Body of pancreas (tissue), 4 donors: ENCODE results near the gene MNT. TPM values are rescaled to one million over a fixed set of nuclear protein-coding genes. Genes with fewer than 3 reads are reported as not detected.
A peak's percentile ranks its signal among the peaks of the same experiment; 100 is the strongest.

Experiments
- ATAC-seq: fragments of 150-250 bp; one replicate; pipeline ENCODE4 v1.9.1; 2016
- DNase-seq, 4 donors: peaks; one replicate each; pipeline ENCODE4 v3.0.0-alpha.2; 2019
- H3K27ac ChIP-seq, 4 donors: fragments of 200-600 bp; sonication (generic); 1 replicate in 3 of 4; 2 replicates in 1 of 4; pipeline versions ENCODE4 v1.5.1 to v1.6.1; 2016 to 2019; ENCODE audit warnings: mild to moderate bottlenecking in 1 of 4, mixed read lengths in 1 of 4, moderate library complexity in 1 of 4
- H3K27me3 ChIP-seq, 2 donors: fragments of 200-600 bp; sonication (generic); one replicate each; pipeline ENCODE4 v1.6.0; 2016; ENCODE audit warnings: mild to moderate bottlenecking in 1 of 2
- H3K36me3 ChIP-seq, 2 donors: fragments of 200-600 bp; sonication (generic); replicated peaks in 1 of 2; 2 replicates each; pipeline ENCODE4 v1.5.1; 2016; ENCODE audit warnings: low read depth in 2 of 2; ENCODE audit not compliant: insufficient read depth in 1 of 2
- H3K4me1 ChIP-seq: fragments of 200-600 bp; sonication (generic); one replicate; pipeline ENCODE4 v1.6.0; 2016
- H3K4me3 ChIP-seq, 2 donors: fragments of 200-600 bp; sonication (generic); 1 replicate in 1 of 2; 2 replicates in 1 of 2; pipeline ENCODE4 v1.5.1; 2016 to 2019
- H3K9me3 ChIP-seq, 3 donors: fragments of 200-600 bp; sonication (generic); 1 replicate in 2 of 3; 2 replicates in 1 of 3; pipeline ENCODE4 v1.5.1; 2016
- CTCF ChIP-seq, 7 experiments: fragments of 450-650 bp in 4 of 7; fragments of 200-600 bp in 3 of 7; sonication (generic) in 3 of 7; IDR thresholded peaks; one replicate each; pipeline ENCODE4 v1.5.1; 2016 to 2019; ENCODE audit warnings: antibody characterized with exemption in 7 of 7
- POLR2A ChIP-seq, 3 donors: fragments of 450-650 bp; IDR thresholded peaks; one replicate each; pipeline ENCODE4 v1.6.1; 2016; ENCODE audit warnings: antibody characterized with exemption in 3 of 3, mild to moderate bottlenecking in 2 of 3
- WGBS, 2 donors: methylation state at CpG; one replicate each; pipeline ENCODE4 v1.1.5; 2017; 5-methylcytosine and 5-hydroxymethylcytosine counted together
- intact Hi-C: fragments of 100-400 bp; cut with DNase I; formaldehyde crosslinking; loops from one replicate; pipeline ENCODE4 v1.15.1; 2023
- total RNA-seq, 2 donors: library from RNA; depleted of rRNA; stranded (reverse); fragments of >200 nt; gene quantifications; one replicate each; pipeline ENCODE4 v1.1.0, GENCODE V29; 2016

Gene MNT
- total RNA-seq, 2 donors from 2014 or later: 5.4 to 12.2 TPM

DNA sequence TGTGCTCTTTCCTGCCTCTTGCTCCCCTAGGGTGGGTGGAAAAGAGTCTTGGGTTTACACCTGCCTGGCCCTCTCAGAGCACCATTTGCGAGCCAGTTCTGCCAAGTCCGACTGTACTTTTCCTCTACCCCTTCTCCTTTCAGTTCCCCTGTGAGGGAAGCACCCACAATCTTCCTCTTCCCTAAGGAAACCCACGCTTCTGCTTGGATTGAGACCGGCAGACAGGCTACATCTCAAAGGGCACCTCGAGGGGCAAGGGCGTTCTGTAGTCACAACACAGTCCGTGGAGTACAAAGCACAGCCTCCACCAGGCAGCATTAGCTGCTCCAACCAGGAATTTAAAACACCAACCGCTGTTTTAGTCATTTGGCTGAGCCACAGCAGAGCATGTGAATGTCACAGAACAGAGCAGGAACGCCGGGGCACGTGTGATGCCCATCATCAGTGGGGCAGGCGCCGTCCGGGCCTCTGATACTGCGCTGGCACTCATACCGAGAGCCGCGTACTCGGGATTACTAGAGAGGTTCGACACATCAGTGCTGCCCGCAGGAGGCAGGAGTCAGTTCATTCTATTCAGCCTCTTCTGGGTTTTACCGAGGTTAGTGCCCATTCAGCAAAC, 13.7 kb upstream of the MNT start:
- DNase-seq (no peak), ATAC-seq (no peak)
- Histone ChIP-seq H3K9me3 (no peaks in the 10 kb centered on the region), H3K27me3 (no peaks in the 10 kb centered on the region), H3K4me1 (peaks cover 44% of the 10 kb centered on the region), H3K4me3 (no peak overlapping the region), H3K27ac (no peak overlapping the region), H3K36me3 (no peaks in the 10 kb centered on the region)
- 88 to 91% methylated on average over 21 of the region's 22 CpGs for WGBS, 2 donors
- TF ChIP-seq CTCF (IDR thresholded peaks at IDR 0.05) (no peak), POLR2A (IDR thresholded peaks at IDR 0.05) (no peak)
- intact Hi-C loops: loop anchor here (5.0 kb wide), 1 partner anchor 32 kb away; no protein-coding TSS in a partner anchor

- Histone ChIP-seq H3K4me3 (no peak overlapping the region), H3K27me3 (no peaks in the 10 kb centered on the region), H3K9me3 (no peaks in the 10 kb centered on the region), H3K27ac (peak overlapping the region; percentile 64 to 89 (median 78)), H3K36me3 (no peaks in the 10 kb centered on the region), H3K4me1 (peaks cover 29% of the 10 kb centered on the region)
- ATAC-seq (peak; percentile 81), DNase-seq (peak; percentile 78 to 91 (median 89))
- 13 to 20% methylated on average over 2 of the region's 2 CpGs for WGBS, 2 donors
- intact Hi-C loops: no loop called here
- peak in 3 of 7 experiments; percentile 13 to 36 (median 19) for TF ChIP-seq CTCF (IDR thresholded peaks at IDR 0.05)
- no peak for TF ChIP-seq POLR2A (IDR thresholded peaks at IDR 0.05)
Observed at GRCh38 chr17:2412561-2413021, 11.7 kb upstream of the MNT start.

GRCh38 chr17:2410951-2411350, 10.1 kb upstream of the MNT start:
- intact Hi-C loops: no loop called here
- Histone ChIP-seq H3K4me1 (peaks cover 35% of the 10 kb centered on the region), H3K27me3 (no peaks in the 10 kb centered on the region), H3K27ac (no peak overlapping the region), H3K9me3 (no peaks in the 10 kb centered on the region), H3K36me3 (no peaks in the 10 kb centered on the region), H3K4me3 (no peak overlapping the region)
- TF ChIP-seq CTCF (IDR thresholded peaks at IDR 0.05) (no peak), POLR2A (IDR thresholded peaks at IDR 0.05) (no peak)
- DNase-seq (no peak), ATAC-seq (no peak)
- 74 to 83% methylated on average over 7 of the region's 7 CpGs for WGBS, 2 donors

DNA sequence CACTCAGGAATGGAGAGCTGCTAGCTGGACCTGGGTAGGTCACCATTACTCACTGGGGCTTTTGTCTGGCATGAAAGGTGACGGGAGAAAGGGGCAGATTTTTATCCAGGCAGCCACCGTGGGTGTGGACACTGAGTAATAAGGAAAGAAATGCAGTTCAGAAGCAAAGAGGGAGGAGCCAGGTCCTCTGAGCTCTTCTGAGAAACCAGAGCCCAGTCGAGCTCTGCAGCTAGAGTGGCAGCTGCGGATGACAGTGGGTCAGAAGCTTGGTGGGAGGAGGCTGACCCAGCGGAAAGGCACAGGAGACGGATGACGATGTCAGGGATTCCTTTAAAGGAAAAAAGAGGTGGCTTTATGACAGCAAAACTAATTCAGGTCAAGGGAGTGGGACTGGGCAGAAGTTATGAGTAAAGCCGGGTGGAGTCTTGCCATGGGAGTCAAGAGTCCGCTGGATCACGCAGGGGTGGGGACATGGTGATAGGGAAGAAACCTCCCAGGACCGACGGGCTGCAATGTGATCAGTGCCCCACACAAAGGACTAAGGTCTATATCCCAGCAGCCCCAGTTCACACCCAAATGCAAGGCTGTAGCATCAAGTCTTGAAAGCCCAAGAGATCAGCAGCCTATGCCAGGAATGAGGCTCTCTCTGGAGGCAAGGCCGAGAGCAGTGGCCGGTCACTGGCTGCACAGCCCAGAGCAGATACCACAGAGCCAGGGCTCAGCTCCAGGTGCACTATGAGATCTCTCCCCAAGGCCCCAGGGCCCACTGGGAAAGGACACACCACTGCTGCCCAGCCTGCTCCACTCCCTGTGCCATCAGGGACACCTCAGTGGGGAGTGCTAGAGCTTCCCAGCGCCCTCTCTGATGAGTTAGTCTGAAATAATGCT, 6.3 kb upstream of the MNT start:
- no peaks in the 10 kb centered on the region for H3K36me3 ChIP-seq
- H3K27ac ChIP-seq: peak overlapping the region; percentile 32 to 70 (median 45)
- ATAC-seq (peak; percentile 28), DNase-seq (peak in 3 of 4 donors; percentile 66 to 71 (median 67))
- no peaks in the 10 kb centered on the region for H3K9me3 ChIP-seq
- H3K4me1 ChIP-seq: peaks cover 52% of the 10 kb centered on the region
- intact Hi-C loops: no loop called here
- no peak for TF ChIP-seq CTCF (IDR thresholded peaks at IDR 0.05)
- no peak for TF ChIP-seq POLR2A (IDR thresholded peaks at IDR 0.05)
- H3K27me3 ChIP-seq: no peaks in the 10 kb centered on the region
- 56 to 70% methylated on average over 14 to 15 of the region's 15 CpGs for WGBS, 2 donors
- no peak overlapping the region for H3K4me3 ChIP-seq
